ENCODE measurements around the gene SULF2. TPM values are rescaled to one million over a fixed set of nuclear protein-coding genes. Genes with fewer than 3 reads are reported as not detected.

The SULF2 gene
- total and polyA plus RNA-seq, 2 of the 13 experiments (the other 11 are each of a cell fraction or from before 2014, with no cell fraction given): 7.2 to 50.9 TPM

DNA sequence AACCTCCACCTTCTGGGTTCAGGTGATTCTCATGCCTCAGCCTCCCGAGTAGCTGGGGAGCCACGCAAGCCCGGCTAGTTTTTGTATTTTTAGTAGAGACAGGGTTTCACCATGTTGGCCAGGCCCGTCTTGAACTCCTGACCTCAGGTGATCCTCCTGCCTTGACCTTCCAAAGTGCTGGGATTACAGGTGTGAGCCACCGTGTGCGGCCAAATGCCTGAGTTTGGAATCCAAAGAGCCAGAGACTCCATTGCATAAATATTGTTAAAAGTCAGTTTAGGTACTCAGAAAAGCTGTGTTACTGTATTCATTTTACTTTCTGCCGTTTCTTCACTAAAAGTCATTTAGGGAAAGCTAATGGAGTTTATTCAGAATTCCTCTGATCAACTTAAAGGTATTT, 137.3 kb downstream of the SULF2 start (continued):
- no peak for TF ChIP-seq HIC2 (CRISPR knock-in tag; IDR thresholded peaks at IDR 0.05; ENCODE audit: low read depth)

GRCh38 chr20:47645632-47646031, 139.6 kb downstream of the SULF2 start:
- POLR2A ChIA-PET: no interaction called here
- FAIRE-seq: no peak

GRCh38 chr20:47642624-47643023, 142.7 kb downstream of the SULF2 start:
- Histone ChIP-seq H2AFZ (ENCODE audit: low read length) (no peak overlapping the region), H3K36me3 (replicated peaks in 1 of 2; ENCODE audit: control insufficient read depth in 1 of 2, insufficient read depth in 2 of 2, low read length in 2 of 2) (peaks cover 38 to 76% of the 10 kb centered on the region in 2 experiments), H3K9me3 (ENCODE audit: low read length) (no peaks in the 10 kb centered on the region), H3K4me2 (ENCODE audit: low read depth, low read length) (no peak overlapping the region), H3K4me1 (ENCODE audit: insufficient read depth, low read length) (peaks cover 11% of the 10 kb centered on the region), H4K20me1 (ENCODE audit: insufficient read depth, low read length) (no peaks in the 10 kb centered on the region), H3K4me3 (replicated peaks in 1 of 3; ENCODE audit: insufficient read depth in 1 of 3, low read depth in 2 of 3, low read length in 3 of 3) (no peak overlapping the region), H3K79me2 (ENCODE audit: insufficient read depth, low read length) (no peaks in the 10 kb centered on the region), H3K27me3 (ENCODE audit: control insufficient read depth in 1 of 2, insufficient read depth in 2 of 2, low read length in 2 of 2) (no peaks in the 10 kb centered on the region), H3K27ac (ENCODE audit: extremely low read length, insufficient read depth, low read length) (no peak overlapping the region), H3K9ac (ENCODE audit: insufficient read depth, low read depth, low read length) (no peak overlapping the region)
- BruUV-seq (replicated peaks): no TSS peak
- ATAC-seq: no peak
- no peak for FAIRE-seq
- ChIA-PET CTCF (ENCODE audit: low intra/inter-chr PET ratio, low total read pairs) (no interaction called here), POLR2A (no interaction called here)
- in situ Hi-C loops (cut with HindIII; ENCODE audit: extremely low pct_ligation_motif_present, low pct_unique_long_range_greater_than_20kb): no loop called here
- WGBS (ENCODE audit: low lambda C conversion rate): 89% methylated on average over 4 of the region's 4 CpGs
- no peak for DNase-seq (ENCODE audit: low spot score)
- intact Hi-C loops (cut with micrococcal nuclease; ENCODE audit: unreplicated experiment): no loop called here
- TF ChIP-seq DDIT3 (CRISPR knock-in tag; IDR thresholded peaks at IDR 0.05): no peak
- peak; percentile 53 for TF ChIP-seq FOXA1 (IDR thresholded peaks at IDR 0.05)
- TF ChIP-seq FOXA1 (CRISPR knock-in tag; IDR thresholded peaks at IDR 0.05): peak; percentile 46
- no peak for TF ChIP-seq PAF1 (CRISPR knock-in tag; IDR thresholded peaks at IDR 0.05)
- TF ChIP-seq NFIB (CRISPR knock-in tag; IDR thresholded peaks at IDR 0.05; ENCODE audit: borderline replicate concordance): no peak
- TF ChIP-seq ZNF780A (CRISPR knock-in tag; IDR thresholded peaks at IDR 0.05): no peak
- TF ChIP-seq GATAD2A (CRISPR knock-in tag; IDR thresholded peaks at IDR 0.05): 0 out of 2 replicates have a peak, but pooled peaks have one; percentile 14
- TF ChIP-seq CREBL2 (CRISPR knock-in tag; IDR thresholded peaks at IDR 0.05; ENCODE audit: borderline replicate concordance): no peak
- 0 out of 3 replicates have a peak, but pooled peaks have one; percentile 28 for TF ChIP-seq MXI1 (IDR thresholded peaks at IDR 0.05; ENCODE audit: borderline replicate concordance, low read depth, low read length)
- TF ChIP-seq FOXK1 (CRISPR knock-in tag; IDR thresholded peaks at IDR 0.05; ENCODE audit: borderline replicate concordance, low read depth): peak; percentile 39; the same call in 1 of the 2 replicates
- peak; percentile 74 for TF ChIP-seq FOXP1 (IDR thresholded peaks at IDR 0.05)
- TF ChIP-seq FOXP1 (CRISPR knock-in tag; IDR thresholded peaks at IDR 0.05): peak; percentile 92
- no peak for TF ChIP-seq SRY (CRISPR knock-in tag; IDR thresholded peaks at IDR 0.05)
- no peak for TF ChIP-seq KDM2A (CRISPR knock-in tag; IDR thresholded peaks at IDR 0.05; ENCODE audit: borderline replicate concordance, low read depth)
- TF ChIP-seq HOXA7 (CRISPR knock-in tag; IDR thresholded peaks at IDR 0.05): no peak
- TF ChIP-seq ATAD3A (CRISPR knock-in tag; IDR thresholded peaks at IDR 0.05): no peak

More at GRCh38 chr20:47645632-47646031, 139.6 kb downstream of the SULF2 start:
- Histone ChIP-seq H3K4me3 (replicated peaks in 1 of 3; ENCODE audit: insufficient read depth in 1 of 3, low read depth in 2 of 3, low read length in 3 of 3) (no peak overlapping the region), H3K9me3 (ENCODE audit: low read length) (no peaks in the 10 kb centered on the region), H3K36me3 (replicated peaks in 1 of 2; ENCODE audit: control insufficient read depth in 1 of 2, insufficient read depth in 2 of 2, low read length in 2 of 2) (peaks cover 30 to 79% of the 10 kb centered on the region in 2 experiments), H3K27ac (ENCODE audit: extremely low read length, insufficient read depth, low read length) (no peak overlapping the region), H3K4me1 (ENCODE audit: insufficient read depth, low read length) (peaks cover 11% of the 10 kb centered on the region), H3K9ac (ENCODE audit: insufficient read depth, low read depth, low read length) (no peak overlapping the region), H3K79me2 (ENCODE audit: insufficient read depth, low read length) (no peaks in the 10 kb centered on the region), H3K4me2 (ENCODE audit: low read depth, low read length) (no peak overlapping the region), H3K27me3 (ENCODE audit: control insufficient read depth in 1 of 2, insufficient read depth in 2 of 2, low read length in 2 of 2) (no peaks in the 10 kb centered on the region), H4K20me1 (ENCODE audit: insufficient read depth, low read length) (no peaks in the 10 kb centered on the region), H2AFZ (ENCODE audit: low read length) (no peak overlapping the region)
- 98% methylated on average over 2 of the region's 2 CpGs for WGBS (ENCODE audit: low lambda C conversion rate)
- TF ChIP-seq ZMYM2 (CRISPR knock-in tag; IDR thresholded peaks at IDR 0.05): no peak
- TF ChIP-seq RFX1 (IDR thresholded peaks at IDR 0.05): peak; percentile 50; the same call in 1 of the 2 replicates
- ATAC-seq: no peak
- in situ Hi-C loops (cut with HindIII; ENCODE audit: extremely low pct_ligation_motif_present, low pct_unique_long_range_greater_than_20kb) (no loop called here), intact Hi-C loops (cut with micrococcal nuclease; ENCODE audit: unreplicated experiment) (no loop called here)
- no TSS peak for BruUV-seq (replicated peaks)
- no peak for DNase-seq (ENCODE audit: low spot score)
- CTCF ChIA-PET (ENCODE audit: low intra/inter-chr PET ratio, low total read pairs): no interaction called here

Data from HepG2 (cell line).